ENCODE data around the gene GLTPD2.

GRCh38 chr17:4740584-4740983 is 48.2 kb upstream of the GLTPD2 start:
- TF ChIP-seq CTCF (conservative IDR thresholded peaks at IDR 0.05; ENCODE audit: low read length) (no peak), EZH2phosphoT487 (IDR thresholded peaks at IDR 0.05; ENCODE audit: borderline replicate concordance) (no peak)
